Eye (tissue), 1 donor: Measurements from ENCODE around the gene FOXRED2.
"Not testable (repeated sequence)": the region's sequence is repeated elsewhere in the genome, so short reads cannot be mapped to it uniquely, and the experiment has no call there.

Source experiments
- DNase-seq: peaks from one replicate; pipeline ENCODE4 v3.0.0-alpha.2; 2015

FOXRED2 gene

GRCh38 chr22:36469094-36469710 lies 37.6 kb downstream of the FOXRED2 start:
- DNase-seq, result no peak

- DNase-seq, result no peak
Measured at GRCh38 chr22:36467946-36468345, 38.9 kb downstream of the FOXRED2 start.

- DNase-seq, result no peak
Measured at GRCh38 chr22:36467042-36467810, 39.6 kb downstream of the FOXRED2 start.

GRCh38 chr22:36466258-36466657 lies 40.6 kb downstream of the FOXRED2 start:
- DNase-seq, result no peak

- DNase-seq, result peak; percentile 29
Measured at GRCh38 chr22:36465232-36466021, 41.4 kb downstream of the FOXRED2 start.

GRCh38 chr22:36464715-36465231 lies 42.1 kb downstream of the FOXRED2 start:
- no peak for DNase-seq

- DNase-seq, result no peak
Measured at GRCh38 chr22:36463783-36464184, 43.1 kb downstream of the FOXRED2 start.

- peak; percentile 73 for DNase-seq
Measured at GRCh38 chr22:36461665-36462649, 44.9 kb downstream of the FOXRED2 start.

- no peak for DNase-seq
Measured at GRCh38 chr22:36460202-36460601, 46.6 kb downstream of the FOXRED2 start.

- no peak for DNase-seq
Measured at GRCh38 chr22:36457688-36458450, 49.0 kb downstream of the FOXRED2 start.

- DNase-seq, result no peak
Measured at GRCh38 chr22:36456464-36456845, 50.4 kb downstream of the FOXRED2 start.

- no peak for DNase-seq
Measured at GRCh38 chr22:36455571-36456463, 51.0 kb downstream of the FOXRED2 start.

- peak; percentile 92 for DNase-seq
Measured at GRCh38 chr22:36454916-36455570, 51.8 kb downstream of the FOXRED2 start.

- no peak for DNase-seq
Measured at GRCh38 chr22:36453855-36454378, 52.9 kb downstream of the FOXRED2 start.

GRCh38 chr22:36452978-36453607 lies 53.7 kb downstream of the FOXRED2 start:
- not testable (repeated sequence) for DNase-seq

GRCh38 chr22:36452250-36452977 lies 54.4 kb downstream of the FOXRED2 start:
- no peak for DNase-seq

GRCh38 chr22:36450923-36451322 lies 55.9 kb downstream of the FOXRED2 start:
- DNase-seq, result not testable (repeated sequence)

- DNase-seq, result no peak
Measured at GRCh38 chr22:36449596-36450175, 57.2 kb downstream of the FOXRED2 start.
